ENCODE results near the gene LPP.

The LPP gene

DNA sequence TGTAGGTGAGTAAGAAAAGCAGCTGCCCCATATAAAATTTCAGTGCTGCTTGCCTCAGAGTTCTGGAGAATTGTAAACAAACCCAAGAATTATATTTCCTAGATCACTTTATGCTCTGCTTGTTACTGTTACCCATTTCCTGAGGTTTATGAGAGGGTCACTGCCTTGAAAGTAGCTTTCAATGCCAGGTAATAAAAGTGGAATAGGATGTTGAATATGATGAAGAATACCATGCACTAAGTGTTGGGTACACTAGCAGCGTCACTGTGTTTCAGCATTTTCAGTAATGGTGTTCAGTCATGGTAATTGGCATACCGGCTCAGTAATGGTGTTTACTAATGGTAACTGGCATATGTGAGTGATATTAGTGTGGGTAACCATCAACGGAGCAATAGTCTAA is 568.0 kb downstream of the LPP start:
- DNase-seq (ENCODE audit: low read depth in 1 of 2, low spot score in 1 of 2), result no peak
- in situ Hi-C loops (cut with HindIII; ENCODE audit: low pct_unique_long_range_greater_than_20kb, low sequenced_read_pairs), result no loop called here
- no peak for TF ChIP-seq JUND (IDR thresholded peaks at IDR 0.05; ENCODE audit: low read depth)

DNA sequence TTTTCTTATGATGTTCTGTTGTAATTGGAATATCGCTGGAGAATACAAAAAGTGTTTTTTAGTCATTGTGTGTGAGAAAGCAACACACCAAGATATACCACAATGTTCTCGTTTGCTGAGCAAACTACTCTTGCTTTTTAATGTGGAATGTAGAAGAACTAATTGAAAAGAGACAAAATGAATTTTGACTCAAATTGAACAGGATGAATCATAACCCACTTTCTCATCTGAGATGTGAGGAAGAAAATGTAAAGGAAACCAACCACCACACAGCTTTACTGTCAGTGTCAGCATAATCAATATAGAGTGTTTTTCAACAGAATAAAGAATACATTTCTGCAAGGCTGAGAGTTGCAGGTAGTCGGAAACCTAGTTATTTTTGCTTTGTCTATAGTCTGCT is 569.0 kb downstream of the LPP start:
- in situ Hi-C loops (cut with HindIII; ENCODE audit: low pct_unique_long_range_greater_than_20kb, low sequenced_read_pairs), result no loop called here
- no peak for DNase-seq (ENCODE audit: low read depth in 1 of 2, low spot score in 1 of 2)
- TF ChIP-seq JUND (IDR thresholded peaks at IDR 0.05; ENCODE audit: low read depth), result no peak

DNA sequence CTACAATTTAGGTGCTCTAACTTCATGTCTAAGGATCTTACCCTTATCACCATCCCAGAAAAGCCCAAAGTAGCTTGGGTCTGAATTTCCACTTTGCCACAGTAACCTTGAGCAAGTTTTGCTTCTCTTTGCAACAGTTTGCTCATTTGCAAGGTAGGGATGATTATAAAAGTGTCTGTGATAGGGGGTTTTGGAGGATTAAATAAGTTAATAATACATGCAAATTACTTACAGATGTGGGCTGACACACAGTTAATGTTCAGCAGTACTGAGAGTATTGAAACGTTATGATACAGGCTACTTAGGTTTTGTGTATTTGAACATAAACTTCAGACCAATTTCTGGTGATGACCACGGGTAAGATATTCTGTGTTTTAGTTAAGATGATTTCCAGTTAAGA is 573.1 kb downstream of the LPP start:
- no peak for DNase-seq (ENCODE audit: low read depth in 1 of 2, low spot score in 1 of 2)
- no peak for TF ChIP-seq JUND (IDR thresholded peaks at IDR 0.05; ENCODE audit: low read depth)
- in situ Hi-C loops (cut with HindIII; ENCODE audit: low pct_unique_long_range_greater_than_20kb, low sequenced_read_pairs), result no loop called here

DNA sequence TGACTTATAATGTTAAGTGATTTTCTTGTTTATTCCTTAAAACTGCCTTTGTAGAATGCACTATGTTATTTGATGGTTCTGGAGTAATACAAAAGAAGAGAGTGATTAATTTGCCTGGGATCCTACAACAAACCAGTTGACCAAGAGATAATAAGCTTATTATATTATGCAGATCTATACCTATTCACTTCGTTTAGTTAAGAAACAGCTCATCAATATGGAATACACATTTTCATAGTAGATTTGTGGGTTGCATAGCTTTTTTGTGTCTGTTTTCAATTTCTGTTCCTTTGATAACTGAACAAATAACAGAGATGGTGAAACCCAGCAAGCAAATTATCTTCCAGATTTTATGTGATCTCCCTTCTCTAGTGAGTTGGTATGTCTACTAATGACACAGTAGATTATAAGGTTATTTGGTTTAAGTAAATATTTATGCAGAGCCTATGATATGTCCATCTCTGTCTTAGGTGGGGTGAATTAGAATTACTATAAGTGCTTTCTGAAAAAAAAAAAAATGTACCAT is 574.5 kb downstream of the LPP start:
- in situ Hi-C loops (cut with HindIII; ENCODE audit: low pct_unique_long_range_greater_than_20kb, low sequenced_read_pairs), result no loop called here
- DNase-seq (ENCODE audit: low read depth in 1 of 2, low spot score in 1 of 2), result no peak
- TF ChIP-seq JUND (IDR thresholded peaks at IDR 0.05; ENCODE audit: low read depth), result no peak

DNA sequence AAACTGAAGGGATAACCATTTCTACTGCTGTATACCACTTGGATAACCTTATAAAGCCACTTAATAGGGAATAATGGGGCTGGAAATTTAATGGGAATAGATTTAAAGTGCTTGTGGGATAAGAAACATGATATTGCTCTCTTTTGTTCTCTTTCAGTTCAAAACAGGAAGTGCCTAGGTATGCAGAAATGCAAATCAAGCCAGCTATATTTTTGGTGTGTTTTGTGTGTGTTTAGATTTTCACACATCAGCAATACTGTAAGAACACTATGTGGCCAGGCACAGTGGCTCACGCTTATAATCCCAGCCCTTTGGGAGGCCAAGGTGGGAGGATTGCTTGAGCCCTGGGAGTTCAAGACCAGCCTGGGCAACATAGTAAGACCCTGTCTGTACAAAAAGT is 575.5 kb downstream of the LPP start:
- in situ Hi-C loops (cut with HindIII; ENCODE audit: low pct_unique_long_range_greater_than_20kb, low sequenced_read_pairs), result no loop called here
- DNase-seq (ENCODE audit: low read depth in 1 of 2, low spot score in 1 of 2), result no peak
- no peak for TF ChIP-seq JUND (IDR thresholded peaks at IDR 0.05; ENCODE audit: low read depth)

DNA sequence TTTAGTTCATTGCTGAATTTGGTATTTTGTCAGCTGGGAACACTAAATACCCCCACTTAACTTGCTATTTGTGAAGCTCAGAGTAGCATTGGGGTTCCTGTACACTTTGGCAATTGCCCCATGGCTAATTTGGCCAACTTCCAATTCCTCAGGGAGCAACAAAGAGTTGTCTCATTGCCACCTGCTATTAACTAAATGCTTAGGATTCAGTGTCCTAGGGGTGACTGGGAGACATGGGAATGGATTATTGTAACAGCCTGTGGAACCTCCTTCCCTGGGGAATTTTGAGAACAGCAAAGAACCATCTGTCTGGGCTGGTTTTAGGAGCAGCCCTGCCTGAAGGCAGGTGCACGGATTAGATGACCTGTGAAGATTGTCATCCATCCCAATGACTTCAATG is 580.4 kb downstream of the LPP start:
- in situ Hi-C loops (cut with HindIII; ENCODE audit: low pct_unique_long_range_greater_than_20kb, low sequenced_read_pairs), result no loop called here
- DNase-seq (ENCODE audit: low read depth in 1 of 2, low spot score in 1 of 2), result peak in 1 of 2 experiments; percentile 68
- no peak for TF ChIP-seq JUND (IDR thresholded peaks at IDR 0.05; ENCODE audit: low read depth)

DNA sequence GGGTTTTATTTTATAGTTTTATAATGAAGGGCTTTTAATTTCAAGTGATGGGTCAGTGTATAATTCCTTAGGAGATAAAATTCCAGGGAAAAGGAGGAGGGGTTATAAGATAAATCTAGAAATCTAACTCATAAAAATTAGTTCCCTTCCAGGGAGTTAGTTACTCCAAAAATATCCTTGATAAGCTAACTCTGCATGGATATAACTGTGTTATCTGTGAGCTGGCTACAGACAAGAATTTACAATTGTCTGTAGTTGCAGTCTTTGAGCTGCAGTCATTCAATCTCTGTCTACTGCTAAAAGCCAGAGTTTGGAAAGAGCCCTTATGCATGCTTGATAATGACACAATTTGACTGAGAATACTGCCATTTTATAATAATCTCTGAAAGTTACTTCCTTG is 585.6 kb downstream of the LPP start:
- in situ Hi-C loops (cut with HindIII; ENCODE audit: low pct_unique_long_range_greater_than_20kb, low sequenced_read_pairs), result no loop called here
- DNase-seq (ENCODE audit: low read depth in 1 of 2, low spot score in 1 of 2), result no peak
- TF ChIP-seq JUND (IDR thresholded peaks at IDR 0.05; ENCODE audit: low read depth), result no peak

DNA sequence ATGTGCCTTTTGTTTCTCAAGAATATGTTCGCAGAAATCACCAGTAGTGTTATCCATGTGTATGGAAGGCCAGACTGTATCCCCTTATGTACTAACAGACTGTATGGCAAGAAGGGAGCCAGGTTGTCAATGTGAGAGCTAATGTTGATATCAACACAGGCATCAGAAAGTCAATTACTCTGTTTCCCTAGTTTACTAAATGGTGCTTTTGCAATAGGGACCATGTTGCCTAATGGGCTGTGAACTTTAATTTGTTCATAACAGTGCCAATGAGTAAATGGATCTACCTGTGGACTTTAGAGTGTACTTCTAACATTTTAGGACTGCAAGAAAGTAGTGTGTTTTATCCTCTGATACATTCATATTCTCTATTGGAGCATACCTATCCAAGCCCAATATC is 586.1 kb downstream of the LPP start:
- TF ChIP-seq JUND (IDR thresholded peaks at IDR 0.05; ENCODE audit: low read depth), result no peak
- no peak for DNase-seq (ENCODE audit: low read depth in 1 of 2, low spot score in 1 of 2)
- in situ Hi-C loops (cut with HindIII; ENCODE audit: low pct_unique_long_range_greater_than_20kb, low sequenced_read_pairs), result no loop called here

DNA sequence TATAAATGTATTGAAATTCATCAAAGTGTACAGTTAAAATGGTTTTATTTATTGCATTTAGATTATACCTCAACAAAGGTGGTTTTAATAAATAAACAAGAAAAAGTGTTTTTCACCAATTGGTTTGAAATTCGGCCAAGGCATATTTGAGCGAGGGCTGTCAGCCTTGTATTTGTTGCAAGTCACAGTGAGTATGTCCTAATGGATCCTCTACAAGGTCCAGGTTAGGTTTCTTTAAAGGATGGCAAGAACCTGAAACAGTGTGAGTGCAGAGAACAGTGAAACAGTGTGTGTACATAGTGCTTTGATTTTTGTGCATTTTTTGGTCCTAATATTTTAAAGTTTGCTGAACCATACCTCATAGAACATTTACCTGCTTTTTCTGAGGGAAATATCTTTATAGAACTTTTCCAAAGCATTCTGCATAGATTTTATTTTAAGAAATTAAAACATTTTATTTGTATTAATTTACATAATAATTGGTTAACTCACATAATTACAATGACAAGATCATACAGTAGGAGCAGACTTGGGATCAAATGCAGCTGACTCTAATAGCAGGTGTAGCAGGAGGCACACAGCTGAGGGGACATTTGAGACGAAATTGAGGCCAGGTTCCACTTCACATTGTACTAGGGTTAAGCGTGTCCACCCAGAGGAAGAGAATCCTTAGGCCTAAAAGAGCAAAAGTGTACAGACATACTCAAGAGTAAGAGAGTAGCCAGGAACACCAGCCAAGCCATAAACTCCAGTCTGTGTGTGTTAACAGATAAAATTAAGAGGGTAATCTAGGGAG is 589.0 kb downstream of the LPP start:
- in situ Hi-C loops (cut with HindIII; ENCODE audit: low pct_unique_long_range_greater_than_20kb, low sequenced_read_pairs), result no loop called here
- peak in 1 of 2 experiments; percentile 3 for DNase-seq (ENCODE audit: low read depth in 1 of 2, low spot score in 1 of 2)
- no peak for TF ChIP-seq JUND (IDR thresholded peaks at IDR 0.05; ENCODE audit: low read depth)

DNA sequence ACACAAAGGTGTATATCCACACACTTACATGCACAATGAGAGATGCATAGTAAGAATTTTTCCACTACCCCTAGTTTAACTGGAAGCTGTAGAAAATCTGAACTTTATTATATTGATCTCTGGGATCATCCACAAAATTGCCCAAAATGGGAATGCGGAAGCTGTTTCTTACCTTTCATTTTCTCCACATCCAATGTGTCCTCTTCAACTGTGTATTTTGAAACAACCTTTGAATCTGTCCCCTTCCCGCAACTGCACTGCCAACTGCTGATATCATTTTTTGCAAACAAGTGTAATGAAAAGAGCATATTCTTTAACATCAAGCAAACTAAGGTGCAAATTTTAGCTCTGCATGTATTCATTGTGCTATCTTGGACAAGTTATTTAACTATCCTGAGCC is 590.2 kb downstream of the LPP start:
- no peak for TF ChIP-seq JUND (IDR thresholded peaks at IDR 0.05; ENCODE audit: low read depth)
- in situ Hi-C loops (cut with HindIII; ENCODE audit: low pct_unique_long_range_greater_than_20kb, low sequenced_read_pairs), result no loop called here
- DNase-seq (ENCODE audit: low read depth in 1 of 2, low spot score in 1 of 2), result no peak

DNA sequence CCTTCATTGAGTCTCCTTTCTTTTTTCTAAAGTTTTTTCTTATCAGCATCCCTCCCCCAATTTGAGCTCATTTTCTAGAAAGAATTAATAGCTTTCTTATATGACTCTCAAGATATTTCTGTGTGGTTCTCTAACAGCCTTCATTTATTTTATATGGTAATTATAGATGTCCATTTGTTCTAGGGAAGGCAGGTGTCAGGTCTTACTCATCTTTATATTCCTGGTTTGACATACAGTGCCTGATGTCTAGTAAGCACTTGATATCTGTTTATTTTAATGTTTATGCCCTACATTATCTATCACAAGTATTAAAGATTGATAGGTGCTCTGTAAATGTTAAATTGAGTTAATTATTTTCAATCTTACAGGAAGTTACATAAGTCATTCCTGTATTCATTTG is 591.1 kb downstream of the LPP start:
- TF ChIP-seq JUND (IDR thresholded peaks at IDR 0.05; ENCODE audit: low read depth), result no peak
- in situ Hi-C loops (cut with HindIII; ENCODE audit: low pct_unique_long_range_greater_than_20kb, low sequenced_read_pairs), result no loop called here

DNA sequence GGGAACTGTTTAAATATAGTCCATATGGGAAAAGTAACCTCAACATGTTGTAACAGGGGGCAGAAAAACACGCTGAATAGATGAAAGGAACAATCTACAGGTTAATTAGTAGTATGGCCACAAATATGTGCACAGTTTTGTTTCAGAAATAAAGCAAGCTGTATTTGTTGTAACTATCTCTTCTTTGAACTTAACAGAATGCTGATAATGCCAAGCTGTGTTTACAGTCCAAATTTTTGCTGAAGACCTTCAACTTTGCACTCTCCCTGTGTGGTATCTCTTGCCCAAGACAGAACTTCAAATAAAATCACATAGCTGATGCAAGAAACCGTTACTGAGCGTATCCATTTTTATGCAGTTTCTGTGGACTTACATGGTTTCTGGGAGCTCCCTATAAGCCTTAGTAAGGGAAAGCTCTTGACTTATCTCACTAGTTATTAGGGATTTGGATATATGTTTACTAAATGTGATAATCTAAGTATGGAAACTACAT is 592.4 kb downstream of the LPP start:
- TF ChIP-seq JUND (IDR thresholded peaks at IDR 0.05; ENCODE audit: low read depth), result no peak
- in situ Hi-C loops (cut with HindIII; ENCODE audit: low pct_unique_long_range_greater_than_20kb, low sequenced_read_pairs), result no loop called here
- no peak for DNase-seq (ENCODE audit: low read depth in 1 of 2, low spot score in 1 of 2)

More for the DNA sequence above, 591.1 kb downstream of the LPP start:
- DNase-seq (ENCODE audit: low read depth in 1 of 2, low spot score in 1 of 2), result no peak

DNA sequence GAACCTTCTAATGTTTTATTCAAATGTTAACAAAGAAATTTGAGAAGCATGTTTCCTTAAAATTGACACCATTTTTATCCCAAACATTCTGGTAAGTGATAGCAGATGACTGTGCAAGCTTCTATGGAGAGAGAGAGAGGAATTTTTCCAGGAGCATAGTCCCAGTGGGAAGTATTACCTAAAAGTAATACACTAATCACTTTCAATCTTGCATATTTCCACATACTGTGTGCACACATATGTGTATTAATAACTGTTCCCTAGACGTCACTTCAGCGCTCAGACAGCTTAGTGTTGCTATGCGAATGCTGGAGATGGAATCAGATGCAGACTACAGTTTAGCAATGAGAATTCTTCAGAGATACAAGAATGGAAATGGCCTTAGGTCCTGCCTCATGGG is 593.5 kb downstream of the LPP start:
- no peak for TF ChIP-seq JUND (IDR thresholded peaks at IDR 0.05; ENCODE audit: low read depth)
- no peak for DNase-seq (ENCODE audit: low read depth in 1 of 2, low spot score in 1 of 2)
- in situ Hi-C loops (cut with HindIII; ENCODE audit: low pct_unique_long_range_greater_than_20kb, low sequenced_read_pairs), result no loop called here
